CD4-positive, alpha-beta T cell (primary cell): ENCODE measurements around the gene PRKN. TPM values are rescaled to one million over a fixed set of nuclear protein-coding genes. Genes with fewer than 3 reads are reported as not detected.

ENCODE experiments used
- ATAC-seq: fragments of 200-7000 bp; cut with Tn5 transposase; one replicate; pipeline ENCODE4 v1.10.0; 2022; ENCODE audit warnings: mild to moderate bottlenecking; ENCODE audit not compliant: poor library complexity
- CTCF ChIA-PET: fragments of 350-600 bp; sonication (Branson Sonifier 250); formaldehyde crosslinking; loops from one replicate; lab custom pipeline; 2021; ENCODE audit warnings: antibody characterized with exemption, inconsistent platforms; lab: Charles Lee
- POLR2A ChIA-PET: fragments of 350-600 bp; sonication (Branson Sonifier 250); formaldehyde crosslinking; loops from one replicate; lab custom pipeline; 2021; ENCODE audit warnings: antibody characterized with exemption, inconsistent platforms; lab: Charles Lee
- DNase-seq, 14 experiments: peaks; one replicate each; pipeline ENCODE4 v3.0.0-alpha.2; 2013 to 2020; ENCODE audit warnings: mixed read lengths in 2 of 14
- H3K27ac ChIP-seq, 2 donors: one replicate each; pipeline versions ENCODE4 v1.5.1 to v1.7.0; 2013; ENCODE audit warnings: low read length in 2 of 2, low read depth in 1 of 2, mild to moderate bottlenecking in 1 of 2
- H3K27me3 ChIP-seq, 2 experiments: 1 replicate in 1 of 2; 2 replicates in 1 of 2; pipeline versions ENCODE4 v1.6.1 to v1.7.0; 2013; ENCODE audit warnings: low read length in 2 of 2, control low read depth in 1 of 2, mild to moderate bottlenecking in 1 of 2, moderate library complexity in 1 of 2; ENCODE audit not compliant: insufficient read depth in 2 of 2, control insufficient read depth in 1 of 2
- H3K36me3 ChIP-seq: one replicate; pipeline ENCODE4 v1.6.1; 2013; ENCODE audit warnings: low read length, control low read depth; ENCODE audit not compliant: insufficient read depth
- H3K4me1 ChIP-seq: one replicate; pipeline ENCODE4 v1.6.1; 2013; ENCODE audit warnings: low read length, control low read depth; ENCODE audit not compliant: insufficient read depth
- H3K4me3 ChIP-seq: one replicate; pipeline ENCODE4 v1.5.1; 2013; ENCODE audit warnings: mild to moderate bottlenecking, low read length, moderate library complexity
- H3K9me3 ChIP-seq, 2 experiments: 1 replicate in 1 of 2; 2 replicates in 1 of 2; pipeline versions ENCODE4 v1.6.1 to v1.7.0; 2013; ENCODE audit warnings: low read length in 2 of 2, mild to moderate bottlenecking in 2 of 2, control low read depth in 1 of 2, moderate library complexity in 1 of 2; ENCODE audit not compliant: control insufficient read depth in 1 of 2, insufficient read depth in 1 of 2
- H3K27ac Mint-ChIP-seq: one replicate; pipeline ENCODE4 v1.8.0; 2020; ENCODE audit warnings: mixed read lengths
- H3K27me3 Mint-ChIP-seq: one replicate; pipeline ENCODE4 v1.8.0; 2021; ENCODE audit warnings: mixed read lengths
- H3K36me3 Mint-ChIP-seq: one replicate; pipeline ENCODE4 v1.8.0; 2021; ENCODE audit warnings: low read depth, mixed read lengths
- H3K4me1 Mint-ChIP-seq: one replicate; pipeline ENCODE4 v1.8.0; 2021; ENCODE audit warnings: low read depth, mixed read lengths
- H3K4me3 Mint-ChIP-seq: one replicate; pipeline ENCODE4 v1.8.0; 2020; ENCODE audit warnings: mild to moderate bottlenecking, mixed read lengths
- H3K9me3 Mint-ChIP-seq: one replicate; pipeline ENCODE4 v1.8.0; 2020; ENCODE audit warnings: mixed read lengths
- CTCF ChIP-seq: fragments of 200-600 bp; IDR thresholded peaks from one replicate; pipeline ENCODE4 v1.8.0; 2022; ENCODE audit warnings: antibody characterized with exemption, mild to moderate bottlenecking
- intact Hi-C, 2 experiments: fragments of 100-400 bp; cut with DNase I in 1 of 2; cut with micrococcal nuclease in 1 of 2; formaldehyde crosslinking; loops; one replicate each; pipeline versions ENCODE4 v1.15.1 to v1.9.0; 2023 to 2025; cut with DNase I, micrococcal nuclease
- total RNA-seq, 174 experiments: library from RNA in 2 of 174; stranded (reverse) in 2 of 174; gene quantifications; one replicate each; pipeline ENCODE4 v1.2.3 and lab custom pipeline; 2021 to 2026

Gene PRKN
- total RNA-seq, 2 experiments from 2014 or later = 5.2 to 5.4 TPM

- ChIA-PET CTCF (no interaction called here), POLR2A (no interaction called here)
- H3K27ac Mint-ChIP-seq = no peak overlapping the region
- DNase-seq = no peak
- Histone ChIP-seq H3K36me3 (no peaks in the 10 kb centered on the region), H3K9me3 (peaks cover 0 to 5% of the 10 kb centered on the region in 2 experiments), H3K4me3 (no peak overlapping the region), H3K27me3 (no peaks in the 10 kb centered on the region), H3K27ac (no peak overlapping the region), H3K4me1 (no peaks in the 10 kb centered on the region)
- H3K9me3 Mint-ChIP-seq = no peaks in the 10 kb centered on the region
- intact Hi-C loops = no loop called here
- H3K36me3 Mint-ChIP-seq = no peaks in the 10 kb centered on the region
- TF ChIP-seq CTCF = no peak
- no peaks in the 10 kb centered on the region for H3K27me3 Mint-ChIP-seq
- no peak overlapping the region for H3K4me3 Mint-ChIP-seq
- ATAC-seq = no peak
- no peaks in the 10 kb centered on the region for H3K4me1 Mint-ChIP-seq
These were observed 889.1 kb downstream of the PRKN start for GRCh38 chr6:161838306-161839035.

GRCh38 chr6:161837854-161838253 lies 889.7 kb downstream of the PRKN start:
- ChIA-PET CTCF (no interaction called here), POLR2A (no interaction called here)
- Histone ChIP-seq H3K9me3 (peaks cover 0 to 5% of the 10 kb centered on the region in 2 experiments), H3K4me3 (no peak overlapping the region), H3K4me1 (no peaks in the 10 kb centered on the region), H3K36me3 (no peaks in the 10 kb centered on the region), H3K27ac (no peak overlapping the region), H3K27me3 (no peaks in the 10 kb centered on the region)
- Mint-ChIP-seq H3K4me1 (no peaks in the 10 kb centered on the region), H3K27ac (no peak overlapping the region), H3K4me3 (no peak overlapping the region), H3K36me3 (no peaks in the 10 kb centered on the region), H3K27me3 (no peaks in the 10 kb centered on the region), H3K9me3 (no peaks in the 10 kb centered on the region)
- no peak for TF ChIP-seq CTCF
- intact Hi-C loops = no loop called here
- ATAC-seq (no peak), DNase-seq (no peak)

GRCh38 chr6:161837449-161837735 lies 890.2 kb downstream of the PRKN start:
- Mint-ChIP-seq H3K4me3 (no peak overlapping the region), H3K27ac (no peak overlapping the region), H3K36me3 (no peaks in the 10 kb centered on the region), H3K27me3 (no peaks in the 10 kb centered on the region), H3K9me3 (no peaks in the 10 kb centered on the region), H3K4me1 (no peaks in the 10 kb centered on the region)
- peaks cover 0 to 5% of the 10 kb centered on the region in 2 experiments for H3K9me3 ChIP-seq
- no peaks in the 10 kb centered on the region for H3K36me3 ChIP-seq
- intact Hi-C loops = no loop called here
- H3K4me3 ChIP-seq = no peak overlapping the region
- H3K4me1 ChIP-seq = no peaks in the 10 kb centered on the region
- no peaks in the 10 kb centered on the region for H3K27me3 ChIP-seq
- ATAC-seq (no peak), DNase-seq (no peak)
- ChIA-PET CTCF (no interaction called here), POLR2A (no interaction called here)
- no peak for TF ChIP-seq CTCF
- H3K27ac ChIP-seq = no peak overlapping the region
